HL-60 (cell line): Measurements from ENCODE around the gene TFRC.
A peak's percentile ranks its signal among the peaks of the same experiment; 100 is the strongest.
"Not testable (repeated sequence)": the region's sequence is repeated elsewhere in the genome, so short reads cannot be mapped to it uniquely, and the experiment has no call there.

Experiments
- DNase-seq, 2 experiments: peaks; one replicate each; pipeline ENCODE4 v3.0.0-alpha.2; 2010 to 2020; ENCODE audit warnings: low read depth in 1 of 2, low spot score in 1 of 2
- H3K27ac ChIP-seq: fragments of 250-450 bp; sonication (Bioruptor Pico); replicated peaks from 2 replicates; pipeline ENCODE4 v1.5.1; 2020; ENCODE audit warnings: mild to moderate bottlenecking, moderate library complexity
- H3K27me3 ChIP-seq: fragments of 250-450 bp; sonication (Bioruptor Pico); 2 replicates; pipeline ENCODE4 v1.5.1; 2021; ENCODE audit warnings: mild to moderate bottlenecking, moderate library complexity; ENCODE audit not compliant: insufficient read depth, poor library complexity, severe bottlenecking
- H3K4me3 ChIP-seq: replicated peaks from 2 replicates; pipeline ENCODE4 v1.5.1; 2011; ENCODE audit warnings: mild to moderate bottlenecking, control low read depth, low read length; ENCODE audit not compliant: insufficient read depth
- CTCF ChIP-seq: IDR thresholded peaks from one replicate; pipeline ENCODE4 v1.5.1; 2011; ENCODE audit warnings: low read length, control low read depth, inconsistent platforms; ENCODE audit not compliant: insufficient read depth
- GABPA ChIP-seq: IDR thresholded peaks from 2 replicates; pipeline ENCODE4 v1.6.1; 2012; ENCODE audit warnings: low read depth
- POLR2AphosphoS5 ChIP-seq: IDR thresholded peaks from 2 replicates; pipeline ENCODE4 v1.6.1; 2012; ENCODE audit warnings: low read depth
- REST ChIP-seq: IDR thresholded peaks from 2 replicates; pipeline ENCODE4 v1.6.1; 2012; ENCODE audit warnings: low read depth; ENCODE audit not compliant: insufficient replicate concordance
- SPI1 ChIP-seq: IDR thresholded peaks from 2 replicates; pipeline ENCODE4 v1.6.1; 2012; ENCODE audit warnings: low read depth, mild to moderate bottlenecking, borderline replicate concordance

Gene TFRC

GRCh38 chr3:196108075-196108743, 26.3 kb upstream of the TFRC start:
- TF ChIP-seq POLR2AphosphoS5 (no peak), SPI1 (no peak), CTCF (no peak), GABPA (no peak), REST (no peak)
- no peak overlapping the region for H3K4me3 ChIP-seq

GRCh38 chr3:196104707-196105106, 22.8 kb upstream of the TFRC start:
- H3K27me3 ChIP-seq, DNase-seq: not testable (repeated sequence)

More at GRCh38 chr3:196108075-196108743, 26.3 kb upstream of the TFRC start:
- Histone ChIP-seq H3K27ac (no peak overlapping the region), H3K27me3 (no peaks in the 10 kb centered on the region)
- no peak for DNase-seq

GRCh38 chr3:196098365-196098980, 16.6 kb upstream of the TFRC start:
- H3K27me3 ChIP-seq, H3K4me3 ChIP-seq: not testable (repeated sequence)
- peak in 1 of 2 experiments; percentile 21 for DNase-seq
- peak overlapping the region; percentile 48; the same call in 1 of the 2 replicates for H3K27ac ChIP-seq

More at GRCh38 chr3:196104707-196105106, 22.8 kb upstream of the TFRC start:
- not testable (repeated sequence) for H3K27ac ChIP-seq, H3K4me3 ChIP-seq

GRCh38 chr3:196097373-196098154, 15.7 kb upstream of the TFRC start:
- no peak for DNase-seq
- H3K4me3 ChIP-seq: no peak overlapping the region
- H3K27ac ChIP-seq: peak overlapping the region; percentile 72
- TF ChIP-seq POLR2AphosphoS5: no peak
- no peak for TF ChIP-seq SPI1
- no peak for TF ChIP-seq CTCF
- TF ChIP-seq GABPA: no peak
- TF ChIP-seq REST: no peak
- H3K27me3 ChIP-seq: no peaks in the 10 kb centered on the region
